ENCODE measurements around the gene PNPLA7. TPM values are rescaled to one million over a fixed set of nuclear protein-coding genes. Genes with fewer than 3 reads are reported as not detected.
A peak's percentile ranks its signal among the peaks of the same experiment; 100 is the strongest.
"Not testable (repeated sequence)": the region's sequence is repeated elsewhere in the genome, so short reads cannot be mapped to it uniquely, and the experiment has no call there.

PNPLA7 gene
- total RNA-seq, 1 donor from 2014 or later: 1.3 TPM

DNA sequence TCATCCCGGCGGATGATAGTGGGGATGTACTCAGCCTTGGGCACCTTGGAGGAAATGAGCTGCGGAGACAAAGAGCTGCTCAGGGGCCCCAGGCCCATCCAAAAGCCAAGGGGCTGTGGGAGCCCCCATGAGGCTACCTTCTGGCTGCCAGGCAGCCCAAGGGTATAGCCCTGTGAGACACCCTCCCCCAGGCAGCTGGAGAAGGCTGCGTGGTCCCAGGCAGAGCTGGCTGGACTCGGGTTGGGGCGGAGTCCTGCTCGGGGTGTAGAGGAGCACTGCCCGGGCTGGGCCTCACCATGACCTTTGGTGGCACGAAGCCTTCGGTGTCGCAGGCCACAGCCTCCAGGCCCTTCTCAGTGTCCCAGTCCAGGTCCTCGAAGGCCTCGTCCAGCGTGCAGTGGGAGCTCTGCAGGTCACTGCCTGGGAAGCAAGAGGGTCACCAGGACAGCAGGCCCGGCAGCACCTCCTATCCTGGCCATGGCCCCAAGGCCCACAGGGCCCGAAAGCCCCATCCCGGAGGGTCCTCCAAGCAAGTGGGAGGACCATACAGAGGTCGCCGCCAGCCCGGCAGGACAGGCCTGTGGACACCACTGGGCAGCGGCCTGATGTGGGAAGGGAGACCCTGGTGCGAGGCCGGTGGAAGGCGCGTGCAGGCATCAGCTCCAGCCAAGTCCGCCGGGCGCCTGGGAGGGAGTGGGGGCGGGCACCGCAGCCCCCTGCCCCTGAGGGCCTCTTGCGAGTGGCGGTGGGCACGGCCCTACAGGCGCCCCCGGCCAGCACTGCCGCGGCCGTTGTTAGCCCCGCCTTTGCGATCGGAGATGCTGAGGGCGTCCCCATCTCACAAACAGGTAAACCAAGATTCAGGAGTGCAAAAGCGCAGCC lies 97.2 kb downstream of the PNPLA7 start:
- DNase-seq (ENCODE audit: low read depth): no peak

DNA sequence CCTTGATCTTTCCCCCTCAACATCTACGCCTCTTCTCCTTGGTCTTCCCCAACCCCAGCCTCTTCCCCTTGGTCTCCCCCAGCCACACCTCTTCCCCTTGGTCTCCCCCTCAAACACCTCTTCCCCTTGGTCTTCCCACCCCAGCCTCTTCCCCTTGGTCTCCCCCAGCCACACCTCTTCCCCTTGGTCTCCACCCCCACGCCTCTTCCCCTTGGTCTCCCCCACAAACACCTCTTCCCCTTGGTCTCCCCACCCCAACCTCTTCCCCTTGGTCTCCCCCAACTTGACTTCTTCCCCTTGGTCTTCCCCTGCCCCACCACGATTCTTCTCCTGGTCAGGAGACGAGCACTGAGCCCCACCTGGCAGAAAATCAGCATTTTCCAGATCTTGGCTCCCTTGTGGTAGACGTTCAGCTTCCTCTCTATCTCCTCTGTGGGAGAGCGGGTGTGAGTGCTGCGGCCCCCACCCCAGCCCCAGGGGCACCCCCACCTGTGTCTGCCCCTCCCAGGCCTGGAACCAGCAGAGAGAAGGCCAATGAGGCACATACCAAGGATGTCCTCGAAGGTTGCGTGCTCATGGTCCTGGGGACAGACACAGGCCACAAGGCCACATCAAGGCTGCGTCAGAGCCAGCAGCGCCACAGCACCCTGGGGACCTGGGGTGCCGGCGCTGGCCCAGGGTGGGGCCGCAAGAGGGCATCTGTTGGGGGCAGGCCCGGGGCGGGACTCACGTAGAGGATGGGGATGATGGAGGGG lies 98.0 kb downstream of the PNPLA7 start:
- DNase-seq (ENCODE audit: low read depth): no peak

GRCh38 chr9:137451264-137452005 lies 98.8 kb downstream of the PNPLA7 start:
- DNase-seq (ENCODE audit: low read depth): not testable (repeated sequence)

DNA sequence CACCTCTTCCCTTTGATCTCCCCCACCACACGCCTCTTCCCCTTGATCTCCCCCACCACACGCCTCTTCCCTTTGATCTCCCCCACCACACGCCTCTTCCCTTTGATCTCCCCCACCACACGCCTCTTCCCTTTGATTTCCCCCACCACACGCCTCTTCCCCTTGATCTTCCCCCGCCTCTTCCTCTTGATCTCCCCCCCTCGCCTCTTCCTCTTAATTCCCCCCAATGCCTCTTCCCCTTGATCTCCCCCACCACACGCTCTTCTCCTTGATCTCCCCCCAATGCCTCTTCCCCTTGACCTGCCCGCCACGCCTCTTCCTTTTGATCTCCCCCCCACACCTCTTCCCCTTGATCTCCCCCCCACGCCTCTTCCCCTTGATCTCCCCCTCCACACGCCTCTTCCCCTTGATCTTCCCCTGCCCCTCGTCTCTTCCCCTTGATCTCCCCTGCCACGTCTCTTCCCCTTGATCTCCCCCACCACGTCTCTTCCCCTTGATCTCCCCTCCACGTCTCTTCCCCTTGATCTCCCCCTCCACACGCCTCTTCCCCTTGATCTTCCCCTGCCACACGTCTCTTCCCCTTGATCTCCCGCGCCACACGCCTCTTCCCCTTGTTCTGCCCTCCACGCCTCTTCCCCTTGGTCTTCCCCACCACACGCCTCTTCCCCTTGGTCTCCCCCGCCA lies 99.5 kb downstream of the PNPLA7 start:
- DNase-seq (ENCODE audit: low read depth): not testable (repeated sequence)

DNA sequence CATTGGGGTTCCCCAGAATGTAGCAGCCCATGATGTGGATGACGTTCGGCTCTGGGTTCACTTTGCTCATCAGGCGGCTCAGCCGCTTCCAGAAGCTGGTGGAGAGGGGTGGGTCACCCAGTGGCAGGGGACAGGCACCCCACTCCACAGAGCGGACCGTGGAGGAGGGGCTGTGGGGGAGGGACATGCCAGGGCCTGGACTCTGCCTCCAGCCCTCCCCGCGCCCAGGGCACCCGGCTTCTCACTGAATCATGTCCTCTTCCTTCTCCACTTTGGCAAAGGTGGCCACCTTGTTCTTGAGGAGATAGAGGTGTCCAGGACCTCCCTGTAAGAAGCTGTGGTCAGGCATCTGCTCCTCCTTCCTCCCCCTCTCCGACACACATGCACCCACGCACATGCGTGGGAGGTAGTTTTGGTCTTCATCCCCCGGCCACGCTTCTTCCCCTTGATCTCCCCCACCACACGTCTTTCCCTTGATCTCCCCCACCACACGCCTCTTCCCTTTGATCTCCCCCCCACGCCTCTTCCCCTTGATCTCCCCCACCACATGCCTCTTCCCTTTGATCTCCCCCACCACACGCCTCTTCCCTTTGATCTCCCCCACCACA lies 100.2 kb downstream of the PNPLA7 start:
- DNase-seq (ENCODE audit: low read depth): no peak

- DNase-seq (ENCODE audit: low read depth): no peak
These were observed 100.9 kb downstream of the PNPLA7 start for GRCh38 chr9:137449081-137449844.

DNA sequence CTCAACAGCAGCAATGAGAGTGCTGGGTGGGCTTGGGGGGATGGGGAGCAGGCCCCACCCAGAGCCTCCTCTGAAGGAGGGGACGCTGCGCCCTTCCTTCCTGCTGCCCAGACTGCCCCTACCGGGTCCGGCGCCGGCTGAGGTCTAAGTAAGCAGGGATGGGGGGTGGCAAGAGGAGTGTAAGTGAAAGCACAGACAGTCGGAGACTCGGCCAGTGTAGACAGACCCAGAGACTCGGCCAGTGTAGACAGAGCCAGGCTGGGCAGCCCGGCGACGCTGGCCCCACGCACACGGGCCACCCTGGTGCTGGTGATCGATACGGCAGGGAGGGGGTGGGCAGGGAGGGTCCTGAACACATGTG lies 101.6 kb downstream of the PNPLA7 start:
- DNase-seq (ENCODE audit: low read depth): no peak

DNA sequence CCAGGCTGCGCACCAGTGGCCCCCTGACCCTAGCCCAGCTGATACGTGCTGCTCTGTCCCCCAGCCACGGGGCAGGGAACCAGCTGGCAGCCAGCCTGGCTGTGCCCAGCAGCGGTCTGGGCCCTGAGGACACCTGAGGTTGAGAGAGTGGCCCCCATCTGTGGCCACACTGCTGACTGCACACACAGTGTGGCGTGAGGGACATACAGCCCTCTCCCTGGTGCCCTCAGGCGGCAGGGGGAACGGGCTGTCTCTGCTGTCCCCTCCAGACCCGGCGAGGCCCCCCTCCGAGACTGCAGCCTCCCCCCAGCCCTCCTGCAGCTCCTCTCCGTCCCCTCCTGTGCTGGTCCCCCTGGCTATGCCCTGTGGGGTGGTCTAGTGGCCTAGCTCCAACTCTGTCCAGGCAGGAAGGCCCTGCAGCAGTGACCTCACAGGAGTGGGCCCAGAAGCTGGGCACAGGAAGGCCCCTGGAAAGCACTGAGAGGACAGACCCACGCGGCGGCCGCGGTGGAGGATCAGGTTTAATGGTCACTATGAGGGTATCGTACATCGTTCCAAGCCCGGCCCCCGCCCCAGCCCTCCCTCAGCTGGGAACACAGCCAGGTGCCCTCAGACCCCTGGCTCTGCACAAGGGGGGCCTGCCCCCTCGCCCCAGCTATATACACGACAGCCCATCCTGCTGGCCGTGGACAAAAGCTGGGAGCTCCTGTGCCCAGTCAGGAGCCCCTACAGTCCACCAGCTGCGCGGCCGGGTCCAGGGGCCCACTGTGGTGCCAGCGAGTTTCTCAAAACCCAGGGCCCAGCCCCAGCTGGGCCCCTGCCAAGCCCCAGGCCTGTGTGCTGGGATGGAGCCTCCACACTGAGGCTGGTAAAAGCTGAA lies 102.2 kb downstream of the PNPLA7 start:
- no peak for DNase-seq (ENCODE audit: low read depth)

DNA sequence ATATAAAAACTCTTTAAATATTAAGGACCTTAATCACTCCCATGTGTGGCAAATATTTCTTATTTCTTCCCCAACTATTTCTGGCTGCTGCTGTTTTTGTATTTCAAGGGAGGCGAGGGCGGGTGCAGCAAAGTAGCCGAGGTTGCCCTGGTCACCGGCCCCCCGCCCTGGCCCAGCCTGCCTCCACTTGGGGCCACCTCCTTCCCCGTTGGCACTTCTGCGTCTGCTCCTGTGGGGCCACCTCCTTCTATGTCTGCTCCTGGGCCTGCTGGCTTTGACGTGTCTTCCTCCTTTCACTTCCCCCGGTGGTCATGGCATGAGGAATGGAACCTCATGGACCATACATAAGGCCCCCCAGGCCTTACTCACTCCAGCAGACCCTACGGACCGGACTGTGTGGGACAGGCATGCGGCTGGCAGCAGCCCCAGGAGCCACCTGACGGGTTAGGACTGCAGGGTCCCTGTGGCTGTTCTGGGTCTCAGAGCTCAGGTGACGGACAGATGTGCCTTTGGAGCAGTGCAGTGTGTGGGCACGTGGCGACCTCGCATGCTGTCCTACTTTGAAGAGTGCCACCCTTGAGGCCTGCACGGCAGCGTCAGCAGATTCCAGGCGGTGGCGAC lies 103.2 kb downstream of the PNPLA7 start:
- no peak for DNase-seq (ENCODE audit: low read depth)

- no peak for DNase-seq (ENCODE audit: low read depth)
These were observed 104.2 kb downstream of the PNPLA7 start for GRCh38 chr9:137445930-137446431.

- DNase-seq (ENCODE audit: low read depth): peak; percentile 90
These were observed 104.9 kb downstream of the PNPLA7 start for GRCh38 chr9:137445275-137445807.

DNA sequence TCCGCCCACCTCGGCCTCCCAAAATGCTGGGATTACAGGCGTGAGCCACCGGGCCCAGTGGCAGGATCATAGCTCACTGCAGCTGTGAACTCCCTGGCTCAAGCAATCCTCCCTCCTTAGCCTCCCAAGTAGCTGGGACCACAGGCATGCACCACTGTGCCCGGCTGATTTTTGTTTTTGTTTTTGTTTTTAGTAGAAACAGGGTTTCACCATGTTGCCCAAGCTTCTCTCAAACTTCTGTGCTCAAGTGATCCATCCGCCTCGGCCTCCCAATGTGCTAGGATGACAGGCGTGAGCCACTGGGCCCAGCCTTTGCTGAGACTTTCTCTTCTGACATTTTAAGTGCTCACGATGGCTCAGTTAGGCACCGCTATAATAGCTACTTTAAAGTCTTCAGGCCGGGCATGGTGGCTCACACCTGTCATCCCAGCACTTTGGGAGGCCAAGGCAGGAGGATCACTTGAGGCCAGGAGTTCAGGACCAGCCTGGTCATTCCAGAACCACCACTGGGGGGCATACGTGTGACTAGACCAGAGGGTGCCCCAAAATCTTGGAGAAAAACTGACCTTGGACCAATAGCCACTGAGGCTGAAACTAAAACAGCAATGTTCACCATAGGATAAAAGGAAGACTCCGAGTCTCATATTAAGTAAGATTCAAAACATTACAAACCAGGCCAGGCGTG lies 106.0 kb downstream of the PNPLA7 start:
- DNase-seq (ENCODE audit: low read depth): no peak

- no peak for DNase-seq (ENCODE audit: low read depth)
These were observed 108.3 kb downstream of the PNPLA7 start for GRCh38 chr9:137441935-137442321.

- peak; percentile 61 for DNase-seq (ENCODE audit: low read depth)
These were observed 108.8 kb downstream of the PNPLA7 start, which contains the start of gene ENTPD8 for GRCh38 chr9:137441289-137441934. TSS of gene ENTPD8 (minus strand) at chr9:137441357. CDS start at chr9:137438285, 3,072 bp downstream.

- no peak for DNase-seq (ENCODE audit: low read depth)
These were observed 111.0 kb downstream of the PNPLA7 start for GRCh38 chr9:137439158-137439714.

- no peak for DNase-seq (ENCODE audit: low read depth)
These were observed 111.5 kb downstream of the PNPLA7 start for GRCh38 chr9:137438591-137439157.
